ENCODE measurements around the gene ISL1. TPM values are rescaled to one million over a fixed set of nuclear protein-coding genes. Genes with fewer than 3 reads are reported as not detected.

Gene ISL1
- total RNA-seq (2022; extraction: Qiagen RNA extraction): 0.05 to 0.07 TPM in 2 of 5 replicates, not detected in the others

GRCh38 chr5:51383131-51384121 is at the start of gene ISL1:
ISL1 (plus strand) TSS chr5:51383448; CDS start chr5:51383672, 224 bp downstream.

All from A549 treated with CORT108297 at 1 μM for 4 hours (cell line).